ENCODE data around the gene HCRTR1. TPM values are rescaled to one million over a fixed set of nuclear protein-coding genes. Genes with fewer than 3 reads are reported as not detected.

Gene HCRTR1
- total RNA-seq, 2 donors from 2014 or later: not detected

GRCh38 chr1:31593136-31593665, 24.3 kb upstream of the HCRTR1 start:
- Histone ChIP-seq H3K4me1 (peaks cover 16% of the 10 kb centered on the region), H3K27me3 (no peaks in the 10 kb centered on the region), H3K9me3 (no peaks in the 10 kb centered on the region), H3K36me3 (replicated peaks in 1 of 2; ENCODE audit: insufficient read depth in 1 of 2, low read depth in 2 of 2) (no peaks in the 10 kb centered on the region), H3K27ac (no peak overlapping the region), H3K4me3 (no peak overlapping the region)
- ATAC-seq (no peak), DNase-seq (no peak)
- TF ChIP-seq POLR2A (IDR thresholded peaks at IDR 0.05): no peak
- TF ChIP-seq CTCF (IDR thresholded peaks at IDR 0.05): no peak
- intact Hi-C loops (cut with DNase I): no loop called here
- 81 to 88% methylated on average over 5 of the region's 5 CpGs for WGBS, 2 donors

GRCh38 chr1:31593770-31594632, 23.5 kb upstream of the HCRTR1 start:
- no peaks in the 10 kb centered on the region for H3K27me3 ChIP-seq
- no peaks in the 10 kb centered on the region for H3K36me3 ChIP-seq (replicated peaks in 1 of 2; ENCODE audit: insufficient read depth in 1 of 2, low read depth in 2 of 2)
- peaks cover 8% of the 10 kb centered on the region for H3K4me1 ChIP-seq
- H3K9me3 ChIP-seq: no peaks in the 10 kb centered on the region
- DNase-seq (peak; percentile 87 to 92 (median 90)), ATAC-seq (peak; percentile 94)
- peak overlapping the region in 1 of 4 donors; percentile 21 for H3K27ac ChIP-seq
- no peak for TF ChIP-seq POLR2A (IDR thresholded peaks at IDR 0.05)
- TF ChIP-seq CTCF (IDR thresholded peaks at IDR 0.05): peak; percentile 67 to 95 (median 89)
- intact Hi-C loops (cut with DNase I): no loop called here
- H3K4me3 ChIP-seq: no peak overlapping the region
- 30 to 39% methylated on average over 10 of the region's 10 CpGs for WGBS, 2 donors

- Histone ChIP-seq H3K9me3 (no peaks in the 10 kb centered on the region), H3K27ac (no peak overlapping the region), H3K4me3 (no peak overlapping the region), H3K4me1 (peaks cover 5% of the 10 kb centered on the region), H3K27me3 (no peaks in the 10 kb centered on the region), H3K36me3 (replicated peaks in 1 of 2; ENCODE audit: insufficient read depth in 1 of 2, low read depth in 2 of 2) (no peaks in the 10 kb centered on the region)
- TF ChIP-seq CTCF (IDR thresholded peaks at IDR 0.05): no peak
- intact Hi-C loops (cut with DNase I): no loop called here
- DNase-seq: no peak
- 88% methylated on average over 4 of the region's 4 CpGs for WGBS, 2 donors
- no peak for ATAC-seq
Measured at GRCh38 chr1:31595836-31596736, 21.4 kb upstream of the HCRTR1 start.

GRCh38 chr1:31596737-31597097, 20.8 kb upstream of the HCRTR1 start:
- TF ChIP-seq POLR2A (IDR thresholded peaks at IDR 0.05): no peak
- no peak for TF ChIP-seq CTCF (IDR thresholded peaks at IDR 0.05)
- H3K27me3 ChIP-seq: no peaks in the 10 kb centered on the region
- DNase-seq (no peak), ATAC-seq (no peak)
- no peak overlapping the region for H3K27ac ChIP-seq
- H3K4me1 ChIP-seq: peaks cover 4% of the 10 kb centered on the region
- no peak overlapping the region for H3K4me3 ChIP-seq
- intact Hi-C loops (cut with DNase I): no loop called here
- WGBS, 2 donors: 33% methylated on average over 6 of the region's 6 CpGs
- no peaks in the 10 kb centered on the region for H3K36me3 ChIP-seq (replicated peaks in 1 of 2; ENCODE audit: insufficient read depth in 1 of 2, low read depth in 2 of 2)
- H3K9me3 ChIP-seq: no peaks in the 10 kb centered on the region

Data from body of pancreas (tissue), 4 donors.